Measurements from ENCODE around the gene BRD3OS. TPM values are rescaled to one million over a fixed set of nuclear protein-coding genes. Genes with fewer than 3 reads are reported as not detected.

The BRD3OS gene
- total RNA-seq, 4 donors from 2014 or later = 15.3 to 39.0 (median 21.7) TPM

DNA sequence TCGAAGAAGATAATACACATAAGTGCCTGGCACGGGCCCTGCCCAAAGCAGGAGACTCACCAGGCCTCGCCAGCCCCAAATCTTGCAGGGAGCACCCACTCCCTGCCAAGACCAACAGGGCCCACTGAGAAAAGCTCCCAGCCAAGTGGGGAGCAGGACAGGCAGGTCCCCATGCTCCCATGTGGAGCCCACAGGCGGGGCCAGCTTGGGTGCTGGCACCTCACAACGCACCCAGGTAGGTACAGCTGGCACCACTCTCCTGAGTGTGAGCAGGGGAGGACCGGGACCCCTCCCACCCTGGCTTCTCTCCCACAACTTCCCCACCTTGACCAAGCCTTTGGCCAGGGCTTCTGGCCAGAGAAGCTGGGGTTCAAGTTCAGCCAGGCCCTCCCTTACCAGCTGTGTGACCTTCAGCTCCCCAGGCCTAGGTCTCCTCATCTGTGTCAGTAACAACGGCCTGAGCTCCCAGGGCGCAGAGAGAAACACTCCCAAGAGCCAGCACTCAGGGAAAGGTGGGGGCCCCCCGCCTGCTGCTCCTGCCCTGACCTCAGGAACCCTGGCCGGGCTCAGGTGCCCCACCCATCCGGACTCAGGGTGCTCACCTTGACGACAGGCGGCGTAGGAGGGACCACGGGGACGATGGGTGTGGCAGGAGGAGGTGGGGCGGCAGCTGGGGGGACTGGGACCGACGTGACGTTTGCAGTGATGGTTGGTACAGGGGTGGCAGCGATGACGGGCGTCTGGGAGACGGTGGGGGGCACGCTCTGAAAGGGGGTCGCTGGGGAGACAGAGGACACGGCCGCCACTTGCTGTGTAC lies 24.7 kb downstream of the BRD3OS start:
- no peaks in the 10 kb centered on the region for H3K9me3 ChIP-seq
- H3K36me3 ChIP-seq = peaks cover 0 to 99% of the 10 kb centered on the region in 2 donors
- no peak overlapping the region for H3K4me3 ChIP-seq
- H3K27ac ChIP-seq = no peak overlapping the region
- TF ChIP-seq POLR2A (IDR thresholded peaks at IDR 0.05) = no peak
- no peak for TF ChIP-seq POLR2AphosphoS5 (IDR thresholded peaks at IDR 0.05)
- TF ChIP-seq, protein P1, sequence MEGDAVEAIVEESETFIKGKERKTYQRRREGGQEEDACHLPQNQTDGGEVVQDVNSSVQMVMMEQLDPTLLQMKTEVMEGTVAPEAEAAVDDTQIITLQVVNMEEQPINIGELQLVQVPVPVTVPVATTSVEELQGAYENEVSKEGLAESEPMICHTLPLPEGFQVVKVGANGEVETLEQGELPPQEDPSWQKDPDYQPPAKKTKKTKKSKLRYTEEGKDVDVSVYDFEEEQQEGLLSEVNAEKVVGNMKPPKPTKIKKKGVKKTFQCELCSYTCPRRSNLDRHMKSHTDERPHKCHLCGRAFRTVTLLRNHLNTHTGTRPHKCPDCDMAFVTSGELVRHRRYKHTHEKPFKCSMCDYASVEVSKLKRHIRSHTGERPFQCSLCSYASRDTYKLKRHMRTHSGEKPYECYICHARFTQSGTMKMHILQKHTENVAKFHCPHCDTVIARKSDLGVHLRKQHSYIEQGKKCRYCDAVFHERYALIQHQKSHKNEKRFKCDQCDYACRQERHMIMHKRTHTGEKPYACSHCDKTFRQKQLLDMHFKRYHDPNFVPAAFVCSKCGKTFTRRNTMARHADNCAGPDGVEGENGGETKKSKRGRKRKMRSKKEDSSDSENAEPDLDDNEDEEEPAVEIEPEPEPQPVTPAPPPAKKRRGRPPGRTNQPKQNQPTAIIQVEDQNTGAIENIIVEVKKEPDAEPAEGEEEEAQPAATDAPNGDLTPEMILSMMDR (IDR thresholded peaks at IDR 0.05) = no peak
- no peak for TF ChIP-seq EP300 (IDR thresholded peaks at IDR 0.05)
- H3K27me3 ChIP-seq = no peaks in the 10 kb centered on the region
- peaks cover 0 to 30% (median 0%) of the 10 kb centered on the region in 3 donors for H3K4me1 ChIP-seq
- 92% methylated on average over 14 of the region's 28 CpGs; no CpG with 5 or more reads in 1 of the 2 donors for WGBS, 2 donors (ENCODE audit: low coverage in 1 of 2)
- ATAC-seq = no peak

DNA sequence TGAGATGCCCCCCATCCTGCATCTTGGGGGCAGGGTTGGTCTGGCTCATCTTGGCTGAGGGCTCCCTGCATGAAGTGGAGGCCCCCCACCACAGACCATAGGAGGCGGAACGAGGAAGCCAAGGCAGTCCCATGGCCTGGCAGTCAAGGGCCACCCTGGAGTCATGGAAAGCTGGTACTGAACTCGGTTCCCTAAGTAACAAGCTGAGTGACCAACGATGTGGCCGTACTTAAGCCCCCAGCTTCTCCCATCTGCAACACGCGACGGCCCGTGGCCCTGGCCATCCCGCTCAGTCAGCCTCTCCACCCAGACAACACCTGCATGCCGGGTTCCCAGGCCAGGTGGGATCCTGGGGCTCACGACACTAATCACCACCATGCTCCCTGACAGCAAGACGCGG lies 25.4 kb downstream of the BRD3OS start:
- no peak overlapping the region for H3K4me3 ChIP-seq

DNA sequence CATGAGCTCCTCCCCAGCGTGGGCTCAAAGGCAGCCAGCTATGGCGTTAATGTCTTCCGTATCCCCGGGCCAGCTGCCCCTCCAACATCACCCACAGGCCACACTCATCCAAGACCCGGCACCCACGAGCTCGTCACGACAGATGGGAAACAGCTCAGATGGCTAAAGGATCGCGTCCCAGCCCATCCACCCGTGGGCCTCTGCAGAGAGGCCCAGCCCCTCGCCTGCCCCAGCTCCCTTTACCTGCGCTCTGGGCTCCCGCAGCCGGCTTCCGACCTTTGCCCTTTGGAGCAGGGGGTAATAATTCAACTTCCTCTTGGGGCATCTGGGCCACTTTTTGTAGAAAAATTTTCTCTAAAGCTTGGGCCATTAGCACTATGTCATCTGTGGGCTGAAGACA lies 26.0 kb downstream of the BRD3OS start:
- Histone ChIP-seq H3K36me3 (peaks cover 0 to 85% of the 10 kb centered on the region in 2 donors), H3K27me3 (no peaks in the 10 kb centered on the region), H3K4me1 (peaks cover 2 to 43% (median 13%) of the 10 kb centered on the region in 3 donors), H3K27ac (no peak overlapping the region), H3K4me3 (no peak overlapping the region), H3K9me3 (no peaks in the 10 kb centered on the region)
- no peak for ATAC-seq
- 89 to 90% methylated on average over 10 to 12 of the region's 16 CpGs for WGBS, 2 donors (ENCODE audit: low coverage in 1 of 2)
- no peak for TF ChIP-seq EP300 (IDR thresholded peaks at IDR 0.05)
- no peak for TF ChIP-seq POLR2A (IDR thresholded peaks at IDR 0.05)
- TF ChIP-seq, protein P1 (IDR thresholded peaks at IDR 0.05) = no peak
- TF ChIP-seq POLR2AphosphoS5 (IDR thresholded peaks at IDR 0.05) = no peak

More for the DNA sequence above, 25.4 kb downstream of the BRD3OS start:
- H3K27me3 ChIP-seq = no peaks in the 10 kb centered on the region
- H3K9me3 ChIP-seq = no peaks in the 10 kb centered on the region
- TF ChIP-seq POLR2A (IDR thresholded peaks at IDR 0.05) (no peak), EP300 (IDR thresholded peaks at IDR 0.05) (no peak), POLR2AphosphoS5 (IDR thresholded peaks at IDR 0.05) (no peak)
- TF ChIP-seq, protein P1 (IDR thresholded peaks at IDR 0.05) = no peak
- no peak for ATAC-seq
- 100% methylated on average over 2 of the region's 14 CpGs; no CpG with 5 or more reads in 1 of the 2 donors for WGBS, 2 donors (ENCODE audit: low coverage in 1 of 2)
- no peak overlapping the region for H3K27ac ChIP-seq
- peaks cover 0 to 37% (median 7%) of the 10 kb centered on the region in 3 donors for H3K4me1 ChIP-seq
- peaks cover 0 to 91% of the 10 kb centered on the region in 2 donors for H3K36me3 ChIP-seq

DNA sequence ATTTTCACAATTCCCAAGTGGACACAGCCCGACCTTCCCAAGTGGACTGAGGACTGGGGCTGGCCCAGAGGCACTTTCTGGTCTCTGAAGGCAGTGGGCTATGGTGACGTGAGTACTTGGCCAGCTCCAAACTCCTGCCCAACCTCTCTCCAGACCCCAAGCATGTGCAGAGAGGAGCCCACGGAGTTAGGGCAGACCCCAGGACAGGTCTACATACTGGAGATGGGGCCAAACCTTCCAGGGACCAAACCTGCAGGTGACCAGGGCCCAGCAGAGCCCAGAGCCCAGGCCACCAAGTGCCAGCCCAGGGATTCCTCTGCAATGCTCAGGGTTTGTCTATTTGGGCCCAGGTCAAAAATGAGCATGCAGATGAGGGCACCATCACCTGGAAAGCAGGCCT lies 27.2 kb downstream of the BRD3OS start:
- Histone ChIP-seq H3K36me3 (peaks cover 0 to 74% of the 10 kb centered on the region in 2 donors), H3K4me1 (peaks cover 6 to 55% (median 19%) of the 10 kb centered on the region in 3 donors), H3K27me3 (no peaks in the 10 kb centered on the region), H3K27ac (no peak overlapping the region), H3K9me3 (no peaks in the 10 kb centered on the region), H3K4me3 (no peak overlapping the region)
- no peak for ATAC-seq
- TF ChIP-seq, protein P1 (IDR thresholded peaks at IDR 0.05) = no peak
- TF ChIP-seq POLR2AphosphoS5 (IDR thresholded peaks at IDR 0.05) (no peak), POLR2A (IDR thresholded peaks at IDR 0.05) (no peak), EP300 (IDR thresholded peaks at IDR 0.05) (no peak)
- no CpG with 5 or more reads among the region's 3 CpGs for WGBS, 2 donors (ENCODE audit: low coverage in 1 of 2)

DNA sequence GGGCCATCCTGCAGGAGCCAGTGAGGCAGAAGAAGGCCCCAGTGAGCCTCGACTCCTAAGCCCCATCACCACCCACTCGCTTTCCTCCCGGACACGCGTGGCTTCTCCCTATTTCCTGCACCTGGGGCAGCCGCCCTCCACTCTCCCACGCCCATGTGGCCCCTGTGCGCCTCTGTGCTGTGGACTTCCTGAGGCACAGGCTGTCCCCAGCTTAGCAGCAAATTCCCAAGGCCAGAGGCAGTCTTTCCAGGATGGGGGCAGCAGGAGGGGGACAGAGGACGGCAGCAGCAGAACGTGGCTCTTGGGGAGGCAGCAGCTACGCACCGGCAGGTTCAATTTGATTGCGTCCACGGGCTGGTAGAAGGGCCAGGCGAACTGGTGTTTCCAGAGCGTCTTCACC lies 27.7 kb downstream of the BRD3OS start:
- no peak for ATAC-seq
- TF ChIP-seq, protein P1 (IDR thresholded peaks at IDR 0.05) = no peak
- TF ChIP-seq POLR2AphosphoS5 (IDR thresholded peaks at IDR 0.05) (no peak), POLR2A (IDR thresholded peaks at IDR 0.05) (no peak), EP300 (IDR thresholded peaks at IDR 0.05) (no peak)
- Histone ChIP-seq H3K4me1 (peaks cover 6 to 60% (median 24%) of the 10 kb centered on the region in 3 donors), H3K9me3 (no peaks in the 10 kb centered on the region), H3K4me3 (no peak overlapping the region), H3K36me3 (peaks cover 0 to 69% of the 10 kb centered on the region in 2 donors), H3K27me3 (no peaks in the 10 kb centered on the region), H3K27ac (no peak overlapping the region)
- no CpG with 5 or more reads among the region's 16 CpGs for WGBS, 2 donors (ENCODE audit: low coverage in 1 of 2)

Measured in gastroesophageal sphincter (tissue), 4 donors.